Measurements from ENCODE around the gene CDKN2B-AS1.
"Not testable (repeated sequence)": the region's sequence is repeated elsewhere in the genome, so short reads cannot be mapped to it uniquely, and the experiment has no call there.

Gene CDKN2B-AS1

GRCh38 chr9:22046243-22046885 lies 51.8 kb downstream of the CDKN2B-AS1 start:
- DNase-seq, result no peak

- DNase-seq, result no peak
Observed at GRCh38 chr9:22047596-22047995, 53.0 kb downstream of the CDKN2B-AS1 start.

- DNase-seq, result no peak
Observed at GRCh38 chr9:22049411-22049810, 54.8 kb downstream of the CDKN2B-AS1 start.

GRCh38 chr9:22050924-22051323 lies 56.3 kb downstream of the CDKN2B-AS1 start:
- DNase-seq, result peak in 2 of 4 experiments; percentile 12 to 21

- DNase-seq, result peak in 1 of 4 experiments; percentile 26
Observed at GRCh38 chr9:22052376-22052945, 57.9 kb downstream of the CDKN2B-AS1 start.

GRCh38 chr9:22053178-22053577 lies 58.6 kb downstream of the CDKN2B-AS1 start:
- DNase-seq, result no peak

- DNase-seq, result no peak
Observed at GRCh38 chr9:22054076-22054475, 59.5 kb downstream of the CDKN2B-AS1 start.

- DNase-seq, result no peak
Observed at GRCh38 chr9:22054529-22054928, 59.9 kb downstream of the CDKN2B-AS1 start.

GRCh38 chr9:22055090-22055489 lies 60.5 kb downstream of the CDKN2B-AS1 start:
- no peak for DNase-seq

- DNase-seq, result no peak
Observed at GRCh38 chr9:22056402-22056801, 61.8 kb downstream of the CDKN2B-AS1 start.

GRCh38 chr9:22057972-22058371 lies 63.4 kb downstream of the CDKN2B-AS1 start:
- DNase-seq, result not testable (repeated sequence)

- no peak for DNase-seq
Observed at GRCh38 chr9:22060831-22061383, 66.3 kb downstream of the CDKN2B-AS1 start.

- peak in 2 of 4 experiments; percentile 4 to 10 for DNase-seq
Observed at GRCh38 chr9:22064957-22065356, 70.4 kb downstream of the CDKN2B-AS1 start.

GRCh38 chr9:22065431-22066200 lies 71.0 kb downstream of the CDKN2B-AS1 start:
- no peak for DNase-seq

- DNase-seq, result no peak
Observed at GRCh38 chr9:22067196-22067595, 72.6 kb downstream of the CDKN2B-AS1 start.

GRCh38 chr9:22068369-22068768 lies 73.8 kb downstream of the CDKN2B-AS1 start:
- DNase-seq, result no peak

- no peak for DNase-seq
Observed at GRCh38 chr9:22073349-22073748, 78.8 kb downstream of the CDKN2B-AS1 start.

- DNase-seq, result no peak
Observed at GRCh38 chr9:22078081-22078480, 83.5 kb downstream of the CDKN2B-AS1 start.

GRCh38 chr9:22079873-22080341 lies 85.3 kb downstream of the CDKN2B-AS1 start:
- DNase-seq, result peak in 3 of 4 experiments; percentile 13 to 20 (median 20)

- no peak for DNase-seq
Observed at GRCh38 chr9:22084336-22085035, 89.9 kb downstream of the CDKN2B-AS1 start.

- no peak for DNase-seq
Observed at GRCh38 chr9:22088053-22088716, 93.6 kb downstream of the CDKN2B-AS1 start.

GRCh38 chr9:22088717-22089061 lies 94.1 kb downstream of the CDKN2B-AS1 start:
- no peak for DNase-seq
